Kidney epithelial cell (primary cell): ENCODE data around the gene SCNN1B. TPM values are rescaled to one million over a fixed set of nuclear protein-coding genes. Genes with fewer than 3 reads are reported as not detected.

Experiments used
- DNase-seq: peaks from one replicate; pipeline ENCODE4 v3.0.0-alpha.2; 2010; ENCODE audit warnings: low read depth
- H3K27me3 ChIP-seq: 2 replicates; pipeline ENCODE4 v1.6.0; 2011; ENCODE audit warnings: low read length; ENCODE audit not compliant: control insufficient read depth, insufficient read depth
- H3K36me3 ChIP-seq: 2 replicates; pipeline ENCODE4 v1.5.1; 2011; ENCODE audit warnings: low read length; ENCODE audit not compliant: control insufficient read depth, insufficient read depth
- H3K4me3 ChIP-seq: 2 replicates; pipeline ENCODE4 v1.5.1; 2011; ENCODE audit warnings: low read depth, mild to moderate bottlenecking, control low read depth, low read length
- CTCF ChIP-seq: IDR thresholded peaks from 2 replicates; pipeline ENCODE4 v1.5.1; 2011; ENCODE audit warnings: mild to moderate bottlenecking, moderate library complexity, low read length, control low read depth, inconsistent platforms; ENCODE audit not compliant: insufficient read depth, poor library complexity, severe bottlenecking
- total RNA-seq: library from RNA; depleted of rRNA; stranded (reverse); fragments of >200 nt; gene quantifications from 2 replicates; pipeline ENCODE4 v1.2.3, GENCODE V29; 2015

Gene SCNN1B
- total RNA-seq, 1 donor from 2014 or later: 0.38 TPM

- no peak for DNase-seq
- Histone ChIP-seq H3K27me3 (no peaks in the 10 kb centered on the region), H3K36me3 (no peaks in the 10 kb centered on the region), H3K4me3 (no peak overlapping the region)
- TF ChIP-seq CTCF: no peak
Measured at GRCh38 chr16:23257682-23258081, 44.4 kb upstream of the SCNN1B start.

GRCh38 chr16:23258919-23259237 is 43.2 kb upstream of the SCNN1B start:
- Histone ChIP-seq H3K4me3 (no peak overlapping the region), H3K36me3 (no peaks in the 10 kb centered on the region), H3K27me3 (no peaks in the 10 kb centered on the region)
- DNase-seq: no peak
- TF ChIP-seq CTCF: no peak

DNA sequence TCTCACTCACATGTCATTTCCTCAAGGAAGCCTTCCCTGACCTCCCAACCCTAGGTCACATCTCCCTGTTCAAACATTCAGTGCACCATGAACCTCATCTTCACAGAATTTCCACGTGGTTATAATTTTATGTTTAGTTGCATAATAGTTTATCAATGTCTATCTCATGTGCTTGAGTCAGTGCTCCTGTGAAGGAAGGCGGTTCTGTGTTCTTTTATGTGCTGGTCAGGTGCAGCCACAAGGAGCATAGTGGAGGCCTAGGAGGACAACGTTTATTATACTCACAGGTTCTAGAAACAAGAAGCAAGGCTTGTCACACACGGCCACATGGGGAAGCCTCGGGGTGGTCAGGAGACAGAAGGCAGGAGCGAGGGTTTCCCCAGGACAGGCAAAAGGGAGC is 34.5 kb upstream of the SCNN1B start:
- no peak for TF ChIP-seq CTCF
- Histone ChIP-seq H3K4me3 (no peak overlapping the region), H3K36me3 (no peaks in the 10 kb centered on the region), H3K27me3 (no peaks in the 10 kb centered on the region)
- no peak for DNase-seq

DNA sequence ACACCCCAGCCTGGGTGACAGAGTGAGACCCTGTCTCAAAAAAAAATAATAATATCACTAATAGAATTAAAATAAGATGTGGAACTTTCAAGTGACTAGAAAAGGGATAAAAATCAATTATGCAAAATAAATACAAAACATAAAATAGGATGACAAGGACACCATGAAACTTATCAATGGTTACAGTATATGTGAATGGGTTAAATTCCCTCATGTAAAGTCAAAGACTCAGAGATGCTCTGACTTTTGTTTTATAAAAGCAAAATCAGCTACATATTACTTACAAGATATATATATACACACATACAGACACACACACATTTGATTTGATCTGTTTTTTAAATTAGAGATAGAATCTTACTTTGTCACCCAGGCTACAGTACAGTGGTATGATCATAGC is 33.5 kb upstream of the SCNN1B start:
- Histone ChIP-seq H3K27me3 (no peaks in the 10 kb centered on the region), H3K36me3 (no peaks in the 10 kb centered on the region), H3K4me3 (no peak overlapping the region)
- DNase-seq: no peak
- TF ChIP-seq CTCF: no peak

DNA sequence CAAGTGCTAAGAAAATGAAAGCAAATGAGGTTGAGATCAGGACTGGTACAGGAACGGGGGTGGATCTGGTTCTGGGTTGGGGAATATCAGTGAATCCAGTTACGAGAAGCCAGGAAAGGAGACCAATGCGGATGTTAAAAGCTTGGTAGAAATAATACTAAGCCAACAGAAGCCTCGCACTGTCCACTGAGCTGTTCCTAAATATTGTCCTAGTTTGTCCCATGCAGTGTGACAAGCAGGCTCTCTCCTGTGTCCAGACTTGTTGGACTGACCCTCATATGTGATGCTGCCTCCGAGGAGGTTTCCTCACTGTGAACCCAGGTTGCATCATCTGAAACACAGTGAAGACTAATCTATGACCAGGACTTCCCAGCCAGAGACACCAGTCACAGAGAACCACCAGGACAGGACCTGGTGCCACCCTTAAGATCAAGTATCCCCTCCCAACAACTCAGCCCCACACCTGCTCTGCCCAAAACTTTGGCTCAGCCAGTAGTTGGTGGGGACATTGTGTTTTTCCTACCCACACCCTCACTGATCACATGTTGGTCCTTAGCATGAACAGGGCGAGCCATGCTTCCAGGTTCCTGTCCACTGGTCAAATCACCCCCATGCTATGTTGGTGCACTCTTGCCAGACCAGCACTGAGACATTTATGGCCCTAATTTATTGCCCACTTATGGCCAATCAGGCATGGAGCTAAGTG is 32.7 kb upstream of the SCNN1B start:
- Histone ChIP-seq H3K4me3 (no peak overlapping the region), H3K36me3 (no peaks in the 10 kb centered on the region), H3K27me3 (no peaks in the 10 kb centered on the region)
- no peak for DNase-seq
- TF ChIP-seq CTCF: no peak

DNA sequence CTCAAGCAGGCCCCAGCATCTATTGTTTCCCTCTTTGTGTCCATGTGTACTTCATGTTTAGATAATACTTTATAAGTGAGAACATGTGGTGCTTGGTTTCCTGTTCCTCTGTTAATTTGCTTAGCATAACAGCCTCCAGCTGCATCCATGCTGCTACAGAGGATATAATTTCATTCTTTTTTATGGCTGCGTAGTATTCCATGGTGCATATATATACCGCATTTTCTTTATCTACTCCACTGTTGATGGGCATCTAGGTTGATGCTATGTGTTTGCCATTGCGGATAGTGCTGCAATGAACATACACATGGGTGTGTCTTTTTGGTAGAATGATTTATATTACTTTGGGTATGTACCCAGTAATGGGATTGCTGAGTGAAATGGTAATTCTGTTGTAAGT is 31.4 kb upstream of the SCNN1B start:
- Histone ChIP-seq H3K27me3 (no peaks in the 10 kb centered on the region), H3K36me3 (no peaks in the 10 kb centered on the region), H3K4me3 (no peak overlapping the region)
- DNase-seq: no peak
- no peak for TF ChIP-seq CTCF
